Stimulated activated CD4-positive, alpha-beta T cell treated with anti-CD3 and anti-CD28 coated beads, TNF-alpha, amount 100 ng/mL, for 1 hour (primary cell): ENCODE measurements around the gene HEBP1.
A peak's percentile ranks its signal among the peaks of the same experiment; 100 is the strongest.

Experiments
- DNase-seq, 3 donors: peaks; one replicate each; pipeline ENCODE4 v3.0.0-alpha.2; 2020; ENCODE audit warnings: low read depth in 3 of 3, low spot score in 1 of 3

Gene HEBP1

DNA sequence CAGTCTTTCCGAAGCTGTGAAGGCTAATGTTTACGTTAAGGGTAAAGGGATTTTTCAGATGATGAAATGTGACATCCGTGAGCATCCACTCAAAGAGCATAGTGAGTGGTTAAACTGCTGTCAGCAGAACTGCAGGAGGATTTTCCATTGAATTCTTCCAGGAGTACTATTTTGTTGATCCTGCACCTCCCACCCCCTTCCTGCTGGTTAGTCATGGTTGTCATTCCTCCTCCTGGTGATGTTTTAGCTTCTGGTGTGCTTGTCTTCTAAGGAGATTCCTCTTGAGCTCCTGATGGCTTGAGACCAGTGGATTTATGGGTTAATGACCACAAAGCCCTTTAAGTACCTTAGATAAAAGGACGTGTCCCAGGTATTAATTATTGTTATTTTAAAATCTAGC, 45.7 kb downstream of the HEBP1 start:
- no peak for DNase-seq

DNA sequence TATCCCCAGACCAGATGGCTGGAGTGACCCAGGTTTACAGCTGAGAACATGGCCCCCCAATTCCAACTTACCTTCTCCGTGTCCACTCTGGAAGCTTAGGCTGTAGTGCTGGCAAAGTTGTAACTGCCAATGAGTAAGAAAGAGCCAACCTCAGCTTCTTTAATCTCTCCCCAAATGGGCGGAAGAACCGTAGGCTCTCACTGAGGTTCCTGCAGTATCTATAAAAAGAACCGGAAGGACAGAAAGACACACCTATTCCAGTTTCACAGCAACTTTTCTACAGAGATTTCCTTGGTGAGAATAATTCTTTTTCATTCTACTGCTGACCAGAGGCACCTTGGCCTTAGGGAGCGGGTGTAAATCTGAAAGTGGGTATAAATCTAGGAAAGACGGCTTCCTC, 48.0 kb downstream of the HEBP1 start, which contains the start of gene GPRC5D:
Gene GPRC5D, minus strand, starts transcription at position 135 of the 400 bp plus-strand sequence. CDS start 1,786 bp downstream, outside the sequence.
- no peak for DNase-seq

DNA sequence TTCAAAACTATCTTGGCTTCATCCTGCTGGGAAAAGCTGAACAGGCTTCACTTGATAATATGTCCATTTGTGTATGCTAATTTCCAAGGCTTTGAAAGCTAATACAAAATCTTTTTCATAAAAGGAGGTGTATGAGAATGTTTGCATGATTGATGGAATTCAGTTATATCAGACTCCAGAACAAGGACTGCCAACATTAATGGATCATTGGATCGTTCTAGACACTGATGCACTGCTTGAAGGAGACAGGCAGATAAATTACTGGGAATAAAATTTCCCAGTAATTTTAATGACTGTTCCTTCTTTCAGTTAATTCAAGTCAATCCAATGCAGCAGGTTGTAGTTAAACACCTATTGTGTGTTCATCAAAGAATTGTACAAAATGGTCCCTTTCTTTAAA, 48.6 kb downstream of the HEBP1 start:
- no peak for DNase-seq

DNA sequence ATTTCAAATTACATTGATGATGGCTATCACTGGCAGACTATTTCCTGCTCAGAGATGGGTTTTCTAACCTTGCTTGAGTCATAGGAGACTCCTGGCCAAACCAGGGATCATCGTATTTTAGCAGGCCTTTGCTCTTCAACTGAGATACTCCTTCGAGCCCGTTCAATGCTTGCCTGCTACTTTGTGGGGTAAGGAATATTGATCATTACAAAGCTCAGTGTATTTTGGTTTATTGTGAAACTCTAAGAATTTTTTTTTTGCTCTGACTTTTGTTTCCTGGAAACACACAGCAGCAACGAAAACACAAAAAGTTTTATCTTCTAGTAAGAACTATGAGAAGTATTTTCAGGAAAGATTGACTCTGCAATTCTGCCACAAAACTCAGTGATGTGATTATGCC, 52.2 kb downstream of the HEBP1 start:
- no peak for DNase-seq

DNA sequence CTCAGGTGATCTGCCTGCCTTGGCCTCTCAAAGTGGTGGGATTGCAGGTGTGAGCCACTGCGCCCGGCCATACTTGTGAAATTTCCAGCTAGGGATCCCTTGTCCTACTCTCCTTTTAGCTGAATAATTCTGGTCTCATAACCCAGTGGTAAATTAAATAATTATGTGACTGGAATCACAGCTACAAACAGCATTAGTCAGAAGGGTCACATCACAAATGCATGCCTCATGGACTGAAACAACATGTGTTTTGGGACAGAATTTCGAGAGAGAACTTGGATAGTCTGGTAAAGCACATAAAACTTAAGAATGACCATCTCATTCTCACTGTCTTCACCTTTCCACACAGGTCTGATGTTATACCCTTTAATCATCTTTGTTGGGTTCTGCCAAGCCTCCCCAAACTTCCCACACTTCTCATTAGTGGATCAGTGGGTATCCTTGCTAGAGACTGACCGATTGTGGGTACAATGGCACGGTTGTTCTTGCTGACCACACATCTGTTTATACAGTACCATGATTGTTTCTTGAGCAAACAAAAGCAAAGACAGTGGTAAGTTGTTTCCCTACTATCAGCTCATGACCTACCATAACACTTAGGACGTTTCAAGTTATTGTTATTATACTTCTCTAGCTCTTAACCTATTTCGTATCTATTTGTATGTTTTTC, 53.2 kb downstream of the HEBP1 start:
- DNase-seq: no peak

DNA sequence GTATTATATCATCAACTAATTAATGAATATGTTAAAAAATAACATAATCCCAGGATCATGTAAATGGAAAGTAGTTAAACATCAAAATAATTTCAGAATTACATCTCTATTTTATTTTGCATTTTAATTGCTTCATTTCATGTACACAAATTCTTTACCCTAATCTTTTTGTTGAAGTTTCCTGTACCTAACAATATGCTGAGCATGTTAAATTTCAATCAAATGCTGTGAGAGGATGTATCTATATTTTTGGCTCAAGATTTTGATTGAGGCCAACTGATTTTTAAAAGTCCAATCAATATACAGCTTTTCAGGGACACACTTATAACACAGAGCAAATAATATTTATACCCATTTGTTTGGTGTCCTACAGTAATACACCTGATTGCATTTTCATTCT, 54.5 kb downstream of the HEBP1 start:
- DNase-seq: no peak

DNA sequence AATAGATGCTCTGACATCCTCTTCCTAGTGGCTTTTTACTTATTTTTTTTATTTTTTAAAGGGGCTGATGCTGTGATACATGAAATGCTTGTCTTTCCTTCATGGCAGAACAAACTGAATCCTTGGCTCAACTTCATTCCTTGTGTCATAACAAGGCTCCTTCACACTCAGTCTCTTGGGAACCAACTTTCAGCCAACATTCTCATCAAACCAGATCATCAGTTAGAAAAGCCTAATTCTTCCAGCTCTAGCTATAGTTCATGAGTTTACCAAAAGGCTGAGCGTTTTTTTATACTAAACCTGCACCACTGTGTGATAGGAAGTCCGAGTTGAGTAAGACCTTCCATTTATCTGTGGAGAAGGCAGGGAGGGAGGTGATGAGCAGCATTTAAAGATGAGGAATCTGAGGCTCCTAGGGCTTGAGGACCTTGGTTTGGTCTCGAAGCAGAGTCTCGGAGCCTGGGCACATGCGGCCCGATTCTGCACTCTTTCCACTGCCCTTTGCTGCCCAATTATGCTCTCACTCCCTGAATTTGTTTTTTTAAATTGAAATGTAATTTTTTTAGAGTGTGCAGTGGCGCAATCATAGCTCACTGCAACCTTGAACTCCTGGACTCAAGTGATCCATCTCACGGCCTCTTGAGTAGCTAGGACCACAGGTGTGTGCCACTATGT, 56.3 kb downstream of the HEBP1 start:
- DNase-seq: no peak

DNA sequence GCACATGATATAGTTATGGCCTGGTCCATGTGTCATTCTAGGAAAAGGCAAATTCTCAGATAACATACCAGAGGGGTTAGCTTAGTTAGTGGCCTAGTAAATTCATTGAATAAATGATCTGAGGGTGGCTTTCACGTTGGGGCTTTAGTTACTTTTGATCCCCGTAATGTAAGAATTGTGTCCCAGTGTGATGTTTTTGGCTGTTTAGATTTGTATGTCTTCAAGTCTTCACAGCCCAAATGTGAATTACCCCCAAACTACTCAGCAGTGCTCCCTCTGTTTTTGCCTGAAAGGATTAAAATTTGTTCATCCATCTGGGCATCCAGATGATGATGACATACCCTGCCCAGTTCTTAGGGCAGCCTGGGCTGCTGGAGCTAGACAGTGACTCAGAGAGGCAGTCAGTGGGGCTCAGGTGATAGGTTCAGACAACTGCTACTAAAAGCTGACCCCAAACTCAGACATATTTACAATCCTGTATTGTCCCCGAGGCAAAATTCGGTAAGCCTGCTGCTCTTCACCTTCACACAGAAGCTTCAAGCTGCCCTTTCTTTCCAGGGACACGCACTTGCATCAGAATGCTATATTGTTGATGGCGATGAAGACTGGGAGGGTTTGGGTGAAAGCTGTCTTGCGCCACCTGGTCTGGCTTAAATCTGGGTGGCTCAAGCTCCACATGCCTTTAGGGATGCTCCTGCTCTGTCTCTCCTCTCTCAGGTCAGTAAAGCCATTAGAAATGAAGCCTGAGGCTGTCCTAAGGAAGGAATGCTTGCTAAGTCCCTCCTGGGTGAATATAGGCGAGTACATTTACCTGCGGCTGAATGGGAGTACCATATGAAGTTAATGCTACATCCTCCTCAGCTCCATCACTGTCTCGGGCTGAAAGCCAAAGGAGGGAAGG, 58.4 kb downstream of the HEBP1 start:
- DNase-seq: no peak

DNA sequence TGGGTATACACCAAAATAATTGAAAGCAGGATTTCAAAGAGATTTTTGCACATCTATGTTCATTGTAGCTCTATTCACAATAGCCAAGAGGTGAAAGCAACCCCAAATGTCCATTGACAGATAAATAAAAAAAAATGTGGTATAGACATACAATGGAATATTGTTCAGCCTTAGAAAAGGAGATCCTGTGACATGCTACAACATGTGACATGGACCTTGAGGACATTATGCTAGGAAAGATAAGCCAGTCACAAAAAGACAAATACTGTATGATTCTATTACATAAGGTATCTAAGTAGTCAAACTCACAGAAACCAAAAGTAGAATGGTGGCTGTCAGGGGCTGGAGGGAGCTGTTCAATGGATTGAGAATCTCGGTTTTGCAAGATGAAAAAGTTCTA, 60.2 kb downstream of the HEBP1 start:
- DNase-seq: no peak

DNA sequence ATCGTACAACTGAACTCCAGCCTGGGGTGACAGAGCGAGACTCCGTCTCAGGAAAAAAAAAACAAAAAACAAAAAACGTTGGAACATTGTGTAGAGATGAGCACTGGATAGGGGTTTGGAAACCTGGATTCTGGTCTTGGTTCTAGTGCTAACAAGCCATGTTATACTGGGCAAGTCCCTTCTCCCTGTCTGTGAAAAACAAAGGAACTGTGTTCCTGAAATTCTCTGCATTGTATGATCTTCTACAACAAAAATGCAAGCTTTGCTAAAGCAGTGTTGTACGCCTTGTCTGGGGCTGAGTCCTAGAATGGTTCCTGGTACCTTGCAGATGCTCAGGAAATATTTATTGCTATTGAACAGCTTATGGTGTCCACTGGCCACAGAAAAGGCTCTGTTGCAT, 61.5 kb downstream of the HEBP1 start:
- DNase-seq: no peak

DNA sequence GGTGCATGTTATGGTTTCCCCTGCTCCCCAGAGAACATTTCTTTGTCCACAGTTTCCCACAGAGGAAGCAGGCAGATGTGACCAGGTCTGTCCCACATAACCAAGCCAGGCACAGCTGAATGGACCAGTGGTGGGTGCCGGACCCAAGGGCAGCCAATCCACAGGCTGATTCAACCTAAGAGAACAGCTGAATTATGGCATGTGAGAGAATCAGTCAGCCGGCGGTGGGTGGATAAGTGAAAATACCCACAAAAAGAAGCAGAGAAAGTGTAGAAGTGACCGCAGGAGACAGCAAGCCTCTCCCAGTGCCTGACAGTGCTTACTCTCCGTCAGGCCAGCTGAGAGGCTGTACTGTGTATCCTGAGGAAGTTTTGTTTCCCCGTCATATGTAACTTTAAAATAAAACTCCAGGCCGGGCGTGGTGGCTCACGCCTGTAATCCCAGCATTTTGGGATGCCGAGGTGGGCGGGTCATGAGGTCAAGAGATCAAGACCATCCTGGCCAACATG, 63.0 kb downstream of the HEBP1 start:
- no peak for DNase-seq

DNA sequence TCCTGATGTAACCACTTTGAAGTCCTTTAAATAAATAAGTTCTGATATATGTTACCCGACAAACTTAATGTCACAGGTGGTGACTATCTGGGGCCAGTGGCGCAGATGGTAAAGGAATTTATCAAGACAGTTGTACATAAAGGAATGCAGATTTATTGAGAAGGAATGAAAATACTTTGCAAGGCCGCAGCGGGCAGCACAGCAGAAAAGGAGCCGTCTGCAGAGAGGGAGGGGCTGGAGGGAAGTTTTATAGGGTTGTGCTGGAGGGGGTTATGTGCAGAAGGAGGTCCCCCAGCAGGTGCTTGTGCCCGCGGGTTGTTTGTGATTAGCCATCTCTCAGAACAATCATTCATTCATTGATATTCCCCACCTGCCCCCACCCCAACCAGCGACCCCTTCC, 65.5 kb downstream of the HEBP1 start:
- DNase-seq: no peak

DNA sequence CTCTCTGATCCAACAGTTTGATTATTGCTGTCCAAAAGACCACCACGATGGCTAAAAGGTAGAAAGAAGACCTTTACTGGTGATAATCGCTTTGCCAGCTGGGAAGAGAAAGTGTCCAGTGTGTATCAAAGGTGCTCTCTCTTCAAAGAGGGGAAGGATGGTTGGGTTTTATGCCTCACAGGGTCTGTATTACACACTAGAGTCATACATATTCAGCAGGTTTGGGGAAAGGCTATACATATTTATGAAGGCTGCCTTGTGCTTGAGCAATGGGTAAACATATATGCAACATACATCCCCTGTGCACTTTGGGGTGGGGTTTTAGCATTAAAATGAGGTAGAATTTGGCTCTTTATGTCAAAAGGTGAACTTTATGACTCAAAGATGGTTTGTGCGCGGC, 66.3 kb downstream of the HEBP1 start:
- no peak for DNase-seq

DNA sequence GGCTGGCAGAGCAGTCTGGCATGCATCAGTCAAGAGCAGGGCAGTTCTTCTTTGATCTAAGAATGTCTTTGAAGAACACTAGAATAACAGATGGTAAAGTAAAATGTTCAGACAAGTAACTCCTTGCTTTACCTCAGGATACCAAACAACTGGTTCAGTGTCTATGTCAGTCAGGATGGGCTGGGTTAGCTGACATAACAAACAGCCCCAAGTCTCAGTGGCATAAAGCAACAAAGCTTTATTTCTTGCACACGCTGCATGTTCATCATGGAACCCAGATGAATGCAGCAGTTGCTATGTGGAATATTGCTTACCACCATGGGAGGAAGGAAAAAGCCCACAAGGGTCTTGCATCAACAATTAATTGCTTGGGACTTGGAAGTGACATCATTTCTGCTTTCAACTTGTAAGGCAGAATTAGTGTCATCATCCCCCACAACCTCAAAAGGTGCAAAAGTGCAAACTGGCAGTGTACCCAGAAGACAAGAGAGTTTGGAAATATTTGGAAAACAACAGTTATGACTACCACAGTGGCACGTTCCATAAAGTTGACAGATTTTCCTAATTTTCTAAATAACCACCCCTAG, 69.3 kb downstream of the HEBP1 start:
- no peak for DNase-seq

DNA sequence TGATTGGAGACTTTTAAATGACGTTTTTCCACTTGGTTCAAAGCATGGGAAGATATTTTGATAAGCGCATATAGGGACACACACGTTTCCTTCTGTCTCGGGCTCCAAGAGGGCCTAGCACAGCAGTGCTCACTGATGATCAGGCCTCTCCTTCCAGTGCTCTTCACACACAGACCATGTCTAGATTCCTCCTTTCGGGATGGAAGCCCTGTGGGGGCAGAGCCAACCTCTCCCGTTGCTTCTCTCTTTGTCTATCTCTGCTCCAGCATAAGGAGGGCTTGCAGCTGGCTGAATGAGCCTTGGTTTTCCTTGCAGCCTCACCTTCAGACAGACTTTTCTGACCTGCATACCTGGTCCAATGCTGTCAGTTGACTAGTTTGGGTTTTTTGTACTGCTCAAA, 70.4 kb downstream of the HEBP1 start:
- DNase-seq: no peak

DNA sequence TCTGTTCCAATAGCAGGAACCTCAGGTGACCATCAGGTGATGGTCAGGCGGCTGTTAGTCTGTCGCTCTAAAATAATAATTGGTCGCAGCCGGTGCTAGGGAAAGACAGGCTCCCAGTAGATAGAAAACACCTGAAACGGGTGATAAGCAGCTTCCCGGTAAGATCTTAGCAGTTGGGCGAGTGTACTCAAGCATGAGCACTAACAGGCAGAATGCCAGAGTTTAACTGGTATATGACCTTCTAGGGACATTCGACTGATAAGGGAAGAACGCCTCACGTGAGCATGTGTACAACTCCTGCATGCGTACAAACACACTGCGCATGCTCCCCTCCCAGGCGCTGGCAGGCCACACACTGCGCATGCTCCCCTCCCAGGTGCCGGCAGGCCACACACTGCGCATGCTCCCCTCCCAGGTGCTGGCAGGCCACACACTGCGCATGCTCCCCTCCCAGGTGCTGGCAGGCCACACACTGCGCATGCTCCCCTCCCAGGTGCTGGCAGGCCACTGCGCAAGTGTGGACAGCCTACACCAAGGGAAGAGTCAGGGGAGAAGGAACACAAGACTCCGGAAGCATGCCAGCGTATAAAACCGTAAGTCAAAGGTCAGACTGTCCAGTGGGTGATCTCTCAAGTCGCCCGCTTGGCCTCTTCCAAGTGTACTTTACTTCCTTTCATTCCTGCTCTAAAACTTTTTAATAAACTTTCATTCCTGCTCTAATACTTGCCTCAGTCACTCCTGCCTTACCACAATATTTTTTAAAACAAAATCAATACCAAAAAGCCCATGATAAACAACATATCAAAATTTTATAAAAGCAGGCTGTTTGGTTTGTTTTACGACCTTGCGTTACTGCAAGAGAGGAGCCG, 72.6 kb downstream of the HEBP1 start:
- DNase-seq: peak in 1 of 3 donors; percentile 22

DNA sequence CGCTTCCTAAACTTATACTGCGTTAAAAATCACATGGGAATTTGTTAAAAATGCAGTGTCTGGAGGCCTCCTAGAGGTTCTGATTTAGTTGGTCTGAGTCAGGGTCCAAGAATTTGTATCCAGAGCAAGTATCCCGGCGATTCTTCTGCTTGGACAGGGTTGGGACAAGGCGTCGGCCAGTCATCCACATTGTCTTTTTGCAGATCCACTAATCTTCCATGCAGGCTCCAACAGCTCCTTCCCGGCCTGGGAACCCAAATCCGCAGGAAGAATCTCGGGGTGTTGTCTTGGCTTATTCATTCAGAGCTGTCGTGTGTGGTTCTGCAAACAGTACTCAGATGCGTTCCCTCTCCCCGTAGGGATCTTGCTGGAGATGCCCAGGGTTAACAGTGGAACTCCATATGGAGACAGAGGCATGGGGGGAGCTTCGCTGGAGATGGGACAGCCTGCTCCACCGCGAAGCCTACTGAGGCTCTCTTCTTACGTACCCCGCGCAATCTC, 73.4 kb downstream of the HEBP1 start:
- DNase-seq: no peak

DNA sequence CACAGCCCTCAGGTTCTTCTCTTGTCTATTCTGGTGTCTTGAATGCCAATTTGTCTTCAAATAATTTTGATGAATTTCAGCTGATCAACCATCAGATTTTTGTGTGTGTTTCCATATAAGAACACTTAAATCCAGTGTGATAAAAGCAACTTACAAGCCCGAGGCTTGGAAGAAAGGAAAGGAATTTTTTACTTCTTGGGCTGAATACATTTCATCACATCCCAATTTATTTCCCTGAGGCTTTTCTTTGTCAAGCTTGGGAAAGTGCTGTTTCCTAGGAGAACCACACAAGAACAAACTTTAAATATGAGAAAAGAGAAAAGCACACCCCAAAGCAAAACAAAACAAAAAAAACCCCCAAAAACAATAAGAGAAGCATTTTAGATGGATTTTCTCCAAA, 74.7 kb downstream of the HEBP1 start:
- DNase-seq: no peak
